ENCODE data around the gene IGFBP4. TPM values are rescaled to one million over a fixed set of nuclear protein-coding genes. Genes with fewer than 3 reads are reported as not detected.

Gene IGFBP4
- total and polyA plus RNA-seq, 2 of the 13 experiments (the other 11 are each of a cell fraction or from before 2014, with no cell fraction given) = 4.1 to 49.0 TPM

DNA sequence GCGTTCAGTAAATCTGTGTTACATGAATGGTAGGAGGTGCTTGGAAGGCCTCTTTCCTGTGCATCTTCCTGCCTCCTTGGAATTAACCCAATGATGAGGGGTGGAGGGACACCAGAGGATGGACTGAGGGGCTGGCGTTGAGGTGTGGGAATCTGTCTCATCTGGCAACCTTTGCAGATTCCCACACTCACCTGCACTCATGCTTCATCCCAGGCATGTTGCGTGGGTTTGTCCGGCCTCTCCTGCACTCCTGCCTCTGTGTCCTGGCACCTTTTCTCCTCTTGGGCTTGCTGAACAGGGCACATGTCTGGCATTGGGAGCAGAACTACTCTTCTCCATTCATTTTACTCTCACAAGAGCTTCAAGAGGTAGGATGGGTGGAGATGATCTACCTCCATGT lies 3.1 kb upstream of the IGFBP4 start:
- no peak for DNase-seq (ENCODE audit: low spot score)
- no peak for TF ChIP-seq TSC22D2 (CRISPR knock-in tag; IDR thresholded peaks at IDR 0.05; ENCODE audit: borderline replicate concordance)
- no peak for TF ChIP-seq ZNF547 (CRISPR knock-in tag; IDR thresholded peaks at IDR 0.05)
- TF ChIP-seq, protein P1, sequence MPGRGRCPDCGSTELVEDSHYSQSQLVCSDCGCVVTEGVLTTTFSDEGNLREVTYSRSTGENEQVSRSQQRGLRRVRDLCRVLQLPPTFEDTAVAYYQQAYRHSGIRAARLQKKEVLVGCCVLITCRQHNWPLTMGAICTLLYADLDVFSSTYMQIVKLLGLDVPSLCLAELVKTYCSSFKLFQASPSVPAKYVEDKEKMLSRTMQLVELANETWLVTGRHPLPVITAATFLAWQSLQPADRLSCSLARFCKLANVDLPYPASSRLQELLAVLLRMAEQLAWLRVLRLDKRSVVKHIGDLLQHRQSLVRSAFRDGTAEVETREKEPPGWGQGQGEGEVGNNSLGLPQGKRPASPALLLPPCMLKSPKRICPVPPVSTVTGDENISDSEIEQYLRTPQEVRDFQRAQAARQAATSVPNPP (CRISPR knock-in tag; IDR thresholded peaks at IDR 0.05) = no peak
- no peak for TF ChIP-seq ZNF430 (CRISPR knock-in tag; IDR thresholded peaks at IDR 0.05)
- TF ChIP-seq, protein P2, sequence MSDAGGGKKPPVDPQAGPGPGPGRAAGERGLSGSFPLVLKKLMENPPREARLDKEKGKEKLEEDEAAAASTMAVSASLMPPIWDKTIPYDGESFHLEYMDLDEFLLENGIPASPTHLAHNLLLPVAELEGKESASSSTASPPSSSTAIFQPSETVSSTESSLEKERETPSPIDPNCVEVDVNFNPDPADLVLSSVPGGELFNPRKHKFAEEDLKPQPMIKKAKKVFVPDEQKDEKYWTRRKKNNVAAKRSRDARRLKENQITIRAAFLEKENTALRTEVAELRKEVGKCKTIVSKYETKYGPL (CRISPR knock-in tag; IDR thresholded peaks at IDR 0.05) = no peak
- TF ChIP-seq, protein P3, sequence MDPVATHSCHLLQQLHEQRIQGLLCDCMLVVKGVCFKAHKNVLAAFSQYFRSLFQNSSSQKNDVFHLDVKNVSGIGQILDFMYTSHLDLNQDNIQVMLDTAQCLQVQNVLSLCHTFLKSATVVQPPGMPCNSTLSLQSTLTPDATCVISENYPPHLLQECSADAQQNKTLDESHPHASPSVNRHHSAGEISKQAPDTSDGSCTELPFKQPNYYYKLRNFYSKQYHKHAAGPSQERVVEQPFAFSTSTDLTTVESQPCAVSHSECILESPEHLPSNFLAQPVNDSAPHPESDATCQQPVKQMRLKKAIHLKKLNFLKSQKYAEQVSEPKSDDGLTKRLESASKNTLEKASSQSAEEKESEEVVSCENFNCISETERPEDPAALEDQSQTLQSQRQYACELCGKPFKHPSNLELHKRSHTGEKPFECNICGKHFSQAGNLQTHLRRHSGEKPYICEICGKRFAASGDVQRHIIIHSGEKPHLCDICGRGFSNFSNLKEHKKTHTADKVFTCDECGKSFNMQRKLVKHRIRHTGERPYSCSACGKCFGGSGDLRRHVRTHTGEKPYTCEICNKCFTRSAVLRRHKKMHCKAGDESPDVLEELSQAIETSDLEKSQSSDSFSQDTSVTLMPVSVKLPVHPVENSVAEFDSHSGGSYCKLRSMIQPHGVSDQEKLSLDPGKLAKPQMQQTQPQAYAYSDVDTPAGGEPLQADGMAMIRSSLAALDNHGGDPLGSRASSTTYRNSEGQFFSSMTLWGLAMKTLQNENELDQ (CRISPR knock-in tag; IDR thresholded peaks at IDR 0.05; ENCODE audit: borderline replicate concordance) = no peak
- TF ChIP-seq ZNF564 (CRISPR knock-in tag; IDR thresholded peaks at IDR 0.05) = no peak
- TF ChIP-seq, protein P4, sequence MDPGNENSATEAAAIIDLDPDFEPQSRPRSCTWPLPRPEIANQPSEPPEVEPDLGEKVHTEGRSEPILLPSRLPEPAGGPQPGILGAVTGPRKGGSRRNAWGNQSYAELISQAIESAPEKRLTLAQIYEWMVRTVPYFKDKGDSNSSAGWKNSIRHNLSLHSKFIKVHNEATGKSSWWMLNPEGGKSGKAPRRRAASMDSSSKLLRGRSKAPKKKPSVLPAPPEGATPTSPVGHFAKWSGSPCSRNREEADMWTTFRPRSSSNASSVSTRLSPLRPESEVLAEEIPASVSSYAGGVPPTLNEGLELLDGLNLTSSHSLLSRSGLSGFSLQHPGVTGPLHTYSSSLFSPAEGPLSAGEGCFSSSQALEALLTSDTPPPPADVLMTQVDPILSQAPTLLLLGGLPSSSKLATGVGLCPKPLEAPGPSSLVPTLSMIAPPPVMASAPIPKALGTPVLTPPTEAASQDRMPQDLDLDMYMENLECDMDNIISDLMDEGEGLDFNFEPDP (CRISPR knock-in tag; conservative IDR thresholded peaks at IDR 0.05) = no peak
- no peak for TF ChIP-seq ZNF816 (CRISPR knock-in tag; IDR thresholded peaks at IDR 0.05; ENCODE audit: borderline replicate concordance)
- TF ChIP-seq, protein P5, sequence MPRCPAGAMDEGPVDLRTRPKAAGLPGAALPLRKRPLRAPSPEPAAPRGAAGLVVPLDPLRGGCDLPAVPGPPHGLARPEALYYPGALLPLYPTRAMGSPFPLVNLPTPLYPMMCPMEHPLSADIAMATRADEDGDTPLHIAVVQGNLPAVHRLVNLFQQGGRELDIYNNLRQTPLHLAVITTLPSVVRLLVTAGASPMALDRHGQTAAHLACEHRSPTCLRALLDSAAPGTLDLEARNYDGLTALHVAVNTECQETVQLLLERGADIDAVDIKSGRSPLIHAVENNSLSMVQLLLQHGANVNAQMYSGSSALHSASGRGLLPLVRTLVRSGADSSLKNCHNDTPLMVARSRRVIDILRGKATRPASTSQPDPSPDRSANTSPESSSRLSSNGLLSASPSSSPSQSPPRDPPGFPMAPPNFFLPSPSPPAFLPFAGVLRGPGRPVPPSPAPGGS (CRISPR knock-in tag; IDR thresholded peaks at IDR 0.05) = no peak
- no peak for TF ChIP-seq KDM2A (CRISPR knock-in tag; IDR thresholded peaks at IDR 0.05; ENCODE audit: borderline replicate concordance, low read depth)
- no peak for TF ChIP-seq SMAD1 (CRISPR knock-in tag; IDR thresholded peaks at IDR 0.05; ENCODE audit: borderline replicate concordance, low read depth)
- TF ChIP-seq, protein P6, sequence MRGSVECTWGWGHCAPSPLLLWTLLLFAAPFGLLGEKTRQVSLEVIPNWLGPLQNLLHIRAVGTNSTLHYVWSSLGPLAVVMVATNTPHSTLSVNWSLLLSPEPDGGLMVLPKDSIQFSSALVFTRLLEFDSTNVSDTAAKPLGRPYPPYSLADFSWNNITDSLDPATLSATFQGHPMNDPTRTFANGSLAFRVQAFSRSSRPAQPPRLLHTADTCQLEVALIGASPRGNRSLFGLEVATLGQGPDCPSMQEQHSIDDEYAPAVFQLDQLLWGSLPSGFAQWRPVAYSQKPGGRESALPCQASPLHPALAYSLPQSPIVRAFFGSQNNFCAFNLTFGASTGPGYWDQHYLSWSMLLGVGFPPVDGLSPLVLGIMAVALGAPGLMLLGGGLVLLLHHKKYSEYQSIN (CRISPR knock-in tag; IDR thresholded peaks at IDR 0.05; ENCODE audit: borderline replicate concordance) = no peak
- no TSS peak for BruUV-seq (replicated peaks)
- H3K36me3 ChIP-seq (replicated peaks in 1 of 2; ENCODE audit: control insufficient read depth in 1 of 2, insufficient read depth in 2 of 2, low read length in 2 of 2) = no peaks in the 10 kb centered on the region
- no peak for ATAC-seq
- CTCF ChIA-PET (ENCODE audit: low intra/inter-chr PET ratio, low total read pairs) = interaction anchor here (2.1 to 3.2 kb wide), 3 partner anchors 10 to 120 kb away, joined by 14 to 29 read pairs (median 15); no protein-coding TSS in a partner anchor
- FAIRE-seq = no peak
- no peak overlapping the region for H3K9ac ChIP-seq (ENCODE audit: insufficient read depth, low read depth, low read length)
- H4K20me1 ChIP-seq (ENCODE audit: insufficient read depth, low read length) = no peaks in the 10 kb centered on the region
- WGBS (ENCODE audit: low lambda C conversion rate) = 38% methylated on average over 4 of the region's 4 CpGs
- in situ Hi-C loops (cut with HindIII; ENCODE audit: extremely low pct_ligation_motif_present, low pct_unique_long_range_greater_than_20kb) (loop anchor here (5.0 kb wide), 2 partner anchors 92 to 122 kb away; no protein-coding TSS in a partner anchor), intact Hi-C loops (cut with micrococcal nuclease; ENCODE audit: unreplicated experiment) (no loop called here)
- H3K4me2 ChIP-seq (ENCODE audit: low read depth, low read length) = no peak overlapping the region
- H3K9me3 ChIP-seq (ENCODE audit: low read length) = no peaks in the 10 kb centered on the region
- no peak overlapping the region for H2AFZ ChIP-seq (ENCODE audit: low read length)
- H3K79me2 ChIP-seq (ENCODE audit: insufficient read depth, low read length) = no peaks in the 10 kb centered on the region
- H3K4me3 ChIP-seq (replicated peaks in 1 of 3; ENCODE audit: insufficient read depth in 1 of 3, low read depth in 2 of 3, low read length in 3 of 3) = no peak overlapping the region
- H3K4me1 ChIP-seq (ENCODE audit: insufficient read depth, low read length) = peaks cover 22% of the 10 kb centered on the region
- peaks cover 1 to 15% of the 10 kb centered on the region in 2 experiments; a peak in 3 of 5 replicates for H3K27me3 ChIP-seq (ENCODE audit: control insufficient read depth in 1 of 2, insufficient read depth in 2 of 2, low read length in 2 of 2)
- POLR2A ChIA-PET = no interaction called here
- no peak overlapping the region for H3K27ac ChIP-seq (ENCODE audit: extremely low read length, insufficient read depth, low read length)

All from HepG2 (cell line).